Mesodermal cell (in vitro differentiated cells): Measurements from ENCODE around the gene ALDH3B1.

ENCODE experiments used
- H3K27ac ChIP-seq: 2 replicates; pipeline ENCODE4 v1.7.0; 2013; ENCODE audit warnings: mild to moderate bottlenecking, low read depth, low read length, moderate library complexity; ENCODE audit not compliant: severe bottlenecking
- H3K36me3 ChIP-seq: 2 replicates; pipeline ENCODE4 v1.7.1; 2013; ENCODE audit warnings: mild to moderate bottlenecking, low read length, moderate library complexity; ENCODE audit not compliant: control insufficient read depth, insufficient read depth
- H3K4me1 ChIP-seq: one replicate; pipeline ENCODE4 v1.7.1; 2013; ENCODE audit warnings: mild to moderate bottlenecking, low read length; ENCODE audit not compliant: insufficient read depth, control insufficient read depth, poor library complexity, severe bottlenecking
- H3K4me3 ChIP-seq: 2 replicates; pipeline ENCODE4 v1.7.0; 2013; ENCODE audit warnings: low read length, control low read depth, mild to moderate bottlenecking; ENCODE audit not compliant: insufficient read depth, poor library complexity, severe bottlenecking; ENCODE audit errors: extremely low read depth
- H3K9me3 ChIP-seq: 2 replicates; pipeline ENCODE4 v1.7.1; 2013; ENCODE audit warnings: mild to moderate bottlenecking, low read length, moderate library complexity; ENCODE audit not compliant: control insufficient read depth
- WGBS, 2 experiments: methylation state at CpG; one replicate each; pipeline ENCODE4 v1.1.5; 2013; ENCODE audit warnings: missing lambda C conversion rate in 2 of 2; ENCODE audit not compliant: insufficient coverage in 2 of 2; 5-methylcytosine and 5-hydroxymethylcytosine counted together

ALDH3B1 gene

GRCh38 chr11:68015467-68015866, 5.3 kb downstream of the ALDH3B1 start:
- Histone ChIP-seq H3K9me3 (no peaks in the 10 kb centered on the region), H3K36me3 (no peaks in the 10 kb centered on the region), H3K27ac (no peak overlapping the region), H3K4me3 (no peak overlapping the region), H3K4me1 (peaks cover 20% of the 10 kb centered on the region)
- WGBS, 2 experiments, result 94 to 96% methylated on average over 4 to 6 of the region's 8 CpGs

- no peak overlapping the region for H3K4me3 ChIP-seq
- 77 to 84% methylated on average over 12 to 13 of the region's 13 CpGs for WGBS, 2 experiments
- peaks cover 20% of the 10 kb centered on the region for H3K4me1 ChIP-seq
- H3K36me3 ChIP-seq, result no peaks in the 10 kb centered on the region
- no peak overlapping the region for H3K27ac ChIP-seq
- H3K9me3 ChIP-seq, result no peaks in the 10 kb centered on the region
These were observed 6.2 kb downstream of the ALDH3B1 start for GRCh38 chr11:68016161-68016903.

GRCh38 chr11:68016904-68017817, 7.0 kb downstream of the ALDH3B1 start:
- no peaks in the 10 kb centered on the region for H3K36me3 ChIP-seq
- H3K4me1 ChIP-seq, result peaks cover 18% of the 10 kb centered on the region
- no peak overlapping the region for H3K27ac ChIP-seq
- WGBS, 2 experiments, result 76 to 85% methylated on average over 15 to 16 of the region's 16 CpGs
- H3K4me3 ChIP-seq, result no peak overlapping the region
- H3K9me3 ChIP-seq, result no peaks in the 10 kb centered on the region

GRCh38 chr11:68017980-68018729, 8.0 kb downstream of the ALDH3B1 start:
- H3K4me1 ChIP-seq, result peaks cover 9% of the 10 kb centered on the region
- 87 to 93% methylated on average over 21 to 26 of the region's 27 CpGs for WGBS, 2 experiments
- no peaks in the 10 kb centered on the region for H3K36me3 ChIP-seq
- no peaks in the 10 kb centered on the region for H3K9me3 ChIP-seq
- no peak overlapping the region for H3K27ac ChIP-seq
- H3K4me3 ChIP-seq, result no peak overlapping the region

GRCh38 chr11:68018730-68019190, 8.6 kb downstream of the ALDH3B1 start:
- Histone ChIP-seq H3K4me3 (no peak overlapping the region), H3K27ac (no peak overlapping the region), H3K4me1 (peaks cover 9% of the 10 kb centered on the region), H3K36me3 (no peaks in the 10 kb centered on the region), H3K9me3 (no peaks in the 10 kb centered on the region)
- 93 to 97% methylated on average over 16 to 17 of the region's 18 CpGs for WGBS, 2 experiments

- Histone ChIP-seq H3K27ac (no peak overlapping the region), H3K9me3 (no peaks in the 10 kb centered on the region), H3K4me1 (peaks cover 5% of the 10 kb centered on the region), H3K36me3 (no peaks in the 10 kb centered on the region), H3K4me3 (no peak overlapping the region)
- 89 to 92% methylated on average over 10 to 12 of the region's 12 CpGs for WGBS, 2 experiments
These were observed 9.4 kb downstream of the ALDH3B1 start for GRCh38 chr11:68019486-68019885.

GRCh38 chr11:68020575-68020974, 10.4 kb downstream of the ALDH3B1 start:
- no peak overlapping the region for H3K27ac ChIP-seq

GRCh38 chr11:68021167-68021787, 11.2 kb downstream of the ALDH3B1 start:
- peaks cover 3% of the 10 kb centered on the region for H3K4me1 ChIP-seq
- WGBS, 2 experiments, result 75 to 78% methylated on average over 25 to 26 of the region's 27 CpGs
- no peaks in the 10 kb centered on the region for H3K36me3 ChIP-seq
- H3K4me3 ChIP-seq, result no peak overlapping the region
- H3K9me3 ChIP-seq, result no peaks in the 10 kb centered on the region
- H3K27ac ChIP-seq, result no peak overlapping the region

More at GRCh38 chr11:68020575-68020974, 10.4 kb downstream of the ALDH3B1 start:
- peaks cover 3% of the 10 kb centered on the region for H3K4me1 ChIP-seq
- WGBS, 2 experiments, result 57 to 60% methylated on average over 9 to 11 of the region's 11 CpGs
- H3K36me3 ChIP-seq, result no peaks in the 10 kb centered on the region
- H3K9me3 ChIP-seq, result no peaks in the 10 kb centered on the region
- H3K4me3 ChIP-seq, result no peak overlapping the region

- no peak overlapping the region for H3K27ac ChIP-seq
- 91 to 92% methylated on average over 11 to 13 of the region's 13 CpGs for WGBS, 2 experiments
- H3K36me3 ChIP-seq, result no peaks in the 10 kb centered on the region
- no peaks in the 10 kb centered on the region for H3K9me3 ChIP-seq
- no peak overlapping the region for H3K4me3 ChIP-seq
- H3K4me1 ChIP-seq, result peaks cover 4% of the 10 kb centered on the region
These were observed 12.4 kb downstream of the ALDH3B1 start for GRCh38 chr11:68022531-68022930.

- Histone ChIP-seq H3K27ac (no peak overlapping the region), H3K4me1 (peaks cover 11% of the 10 kb centered on the region), H3K36me3 (no peaks in the 10 kb centered on the region), H3K4me3 (no peak overlapping the region), H3K9me3 (peaks cover 6% of the 10 kb centered on the region)
- WGBS, 2 experiments, result 95 to 100% methylated on average over 3 to 4 of the region's 5 CpGs
These were observed 14.4 kb downstream of the ALDH3B1 start for GRCh38 chr11:68024508-68024907.
